ENCODE data around the gene COL27A1. TPM values are rescaled to one million over a fixed set of nuclear protein-coding genes. Genes with fewer than 3 reads are reported as not detected.

The COL27A1 gene
- total RNA-seq, 2 experiments from 2014 or later, result not detected

GRCh38 chr9:114311571-114312512 is 156.5 kb downstream of the COL27A1 start:
- no peak for DNase-seq (ENCODE audit: low spot score)
- intact Hi-C loops (cut with micrococcal nuclease; ENCODE audit: unreplicated experiment), result no loop called here
- no peak overlapping the region for H3K4me2 ChIP-seq (ENCODE audit: low read length)
- H3K4me1 ChIP-seq (ENCODE audit: insufficient read depth, low read length, poor library complexity, severe bottlenecking), result no peaks in the 10 kb centered on the region
- ChIA-PET POLR2A (no interaction called here), CTCF (ENCODE audit: unreplicated experiment) (no interaction called here)
- H2AFZ ChIP-seq (ENCODE audit: low read length), result no peak overlapping the region
- H4K20me1 ChIP-seq (ENCODE audit: insufficient read depth, low read length), result no peaks in the 10 kb centered on the region
- H3K36me3 ChIP-seq (ENCODE audit: insufficient read depth, low read length), result no peaks in the 10 kb centered on the region
- no peak for TF ChIP-seq EZH2phosphoT487 (IDR thresholded peaks at IDR 0.05; ENCODE audit: borderline replicate concordance, low read depth, low read length)
- no peak for TF ChIP-seq CTCF (conservative IDR thresholded peaks at IDR 0.05; ENCODE audit: low read length)
- no peak overlapping the region for H3K27ac ChIP-seq (ENCODE audit: low read depth, low read length, poor library complexity, severe bottlenecking)
- no peaks in the 10 kb centered on the region for H3K9me2 ChIP-seq (ENCODE audit: insufficient read depth, low read length)
- H3K79me2 ChIP-seq (ENCODE audit: insufficient read depth, low read depth, low read length), result no peaks in the 10 kb centered on the region
- H3K9me3 ChIP-seq (ENCODE audit: low read length), result no peaks in the 10 kb centered on the region
- H3K4me3 ChIP-seq (ENCODE audit: low read depth, low read length, poor library complexity, severe bottlenecking), result no peak overlapping the region
- no TSS peak for BruUV-seq (replicated peaks)

GRCh38 chr9:114312513-114312875 is 157.2 kb downstream of the COL27A1 start:
- H3K79me2 ChIP-seq (ENCODE audit: insufficient read depth, low read depth, low read length), result no peaks in the 10 kb centered on the region
- intact Hi-C loops (cut with micrococcal nuclease; ENCODE audit: unreplicated experiment), result no loop called here
- POLR2A ChIA-PET, result no interaction called here
- H4K20me1 ChIP-seq (ENCODE audit: insufficient read depth, low read length), result no peaks in the 10 kb centered on the region
- H3K9me2 ChIP-seq (ENCODE audit: insufficient read depth, low read length), result no peaks in the 10 kb centered on the region
- H3K36me3 ChIP-seq (ENCODE audit: insufficient read depth, low read length), result no peaks in the 10 kb centered on the region
- H3K4me3 ChIP-seq (ENCODE audit: low read depth, low read length, poor library complexity, severe bottlenecking), result no peak overlapping the region
- no peak overlapping the region for H3K27ac ChIP-seq (ENCODE audit: low read depth, low read length, poor library complexity, severe bottlenecking)
- no peak overlapping the region for H2AFZ ChIP-seq (ENCODE audit: low read length)
- no peaks in the 10 kb centered on the region for H3K4me1 ChIP-seq (ENCODE audit: insufficient read depth, low read length, poor library complexity, severe bottlenecking)
- CTCF ChIA-PET (ENCODE audit: unreplicated experiment), result no interaction called here
- H3K4me2 ChIP-seq (ENCODE audit: low read length), result no peak overlapping the region
- no peaks in the 10 kb centered on the region for H3K9me3 ChIP-seq (ENCODE audit: low read length)
- no TSS peak for BruUV-seq (replicated peaks)
- TF ChIP-seq CTCF (conservative IDR thresholded peaks at IDR 0.05; ENCODE audit: low read length), result no peak
- no peak for TF ChIP-seq EZH2phosphoT487 (IDR thresholded peaks at IDR 0.05; ENCODE audit: borderline replicate concordance, low read depth, low read length)
- DNase-seq (ENCODE audit: low spot score), result no peak

GRCh38 chr9:114313186-114313585 is 157.8 kb downstream of the COL27A1 start:
- Histone ChIP-seq H3K4me2 (ENCODE audit: low read length) (no peak overlapping the region), H3K36me3 (ENCODE audit: insufficient read depth, low read length) (no peaks in the 10 kb centered on the region), H3K79me2 (ENCODE audit: insufficient read depth, low read depth, low read length) (no peaks in the 10 kb centered on the region), H2AFZ (ENCODE audit: low read length) (no peak overlapping the region), H3K4me1 (ENCODE audit: insufficient read depth, low read length, poor library complexity, severe bottlenecking) (no peaks in the 10 kb centered on the region), H3K27ac (ENCODE audit: low read depth, low read length, poor library complexity, severe bottlenecking) (no peak overlapping the region), H3K9me3 (ENCODE audit: low read length) (no peaks in the 10 kb centered on the region), H3K9me2 (ENCODE audit: insufficient read depth, low read length) (no peaks in the 10 kb centered on the region), H4K20me1 (ENCODE audit: insufficient read depth, low read length) (no peaks in the 10 kb centered on the region), H3K4me3 (ENCODE audit: low read depth, low read length, poor library complexity, severe bottlenecking) (no peak overlapping the region)
- TF ChIP-seq EZH2phosphoT487 (IDR thresholded peaks at IDR 0.05; ENCODE audit: borderline replicate concordance, low read depth, low read length) (no peak), CTCF (conservative IDR thresholded peaks at IDR 0.05; ENCODE audit: low read length) (no peak)
- ChIA-PET POLR2A (no interaction called here), CTCF (ENCODE audit: unreplicated experiment) (no interaction called here)
- no TSS peak for BruUV-seq (replicated peaks)
- intact Hi-C loops (cut with micrococcal nuclease; ENCODE audit: unreplicated experiment), result no loop called here
- DNase-seq (ENCODE audit: low spot score), result no peak
